Measurements from ENCODE around the gene FAM120B. TPM values are rescaled to one million over a fixed set of nuclear protein-coding genes. Genes with fewer than 3 reads are reported as not detected.

Gene FAM120B
- total and polyA plus RNA-seq, 3 donors from 2014 or later: 33.8 to 62.2 (median 40.6) TPM

GRCh38 chr6:170420791-170421776 is 114.5 kb downstream of the FAM120B start:
- no peak for TF ChIP-seq POLR2A (IDR thresholded peaks at IDR 0.05)
- Histone ChIP-seq H3K4me3 (peak overlapping the region; percentile 22 to 32), H3K27ac (no peak overlapping the region), H3K9me3 (no peaks in the 10 kb centered on the region), H3K4me1 (peaks cover 4% of the 10 kb centered on the region), H3K27me3 (no peaks in the 10 kb centered on the region), H3K36me3 (ENCODE audit: low read depth, missing control alignments) (no peaks in the 10 kb centered on the region)
- WGBS, 2 donors: 60 to 82% methylated on average over 46 to 68 of the region's 70 CpGs
- peak; percentile 65 for DNase-seq
- intact Hi-C loops (cut with DNase I; ENCODE audit: low total_unique reads): no loop called here

GRCh38 chr6:170421921-170422320 is 115.4 kb downstream of the FAM120B start:
- H3K36me3 ChIP-seq (ENCODE audit: low read depth, missing control alignments): no peaks in the 10 kb centered on the region
- no peak for DNase-seq
- no peaks in the 10 kb centered on the region for H3K9me3 ChIP-seq
- no peaks in the 10 kb centered on the region for H3K27me3 ChIP-seq
- TF ChIP-seq POLR2A (IDR thresholded peaks at IDR 0.05) (no peak), CTCF (IDR thresholded peaks at IDR 0.05) (no peak)
- H3K27ac ChIP-seq: no peak overlapping the region
- 63 to 76% methylated on average over 10 of the region's 10 CpGs for WGBS, 2 donors
- intact Hi-C loops (cut with DNase I; ENCODE audit: low total_unique reads): no loop called here
- no peak overlapping the region for H3K4me3 ChIP-seq
- peaks cover 4% of the 10 kb centered on the region for H3K4me1 ChIP-seq

- WGBS, 2 donors: 40 to 48% methylated on average over 23 to 29 of the region's 29 CpGs
- intact Hi-C loops (cut with DNase I; ENCODE audit: low total_unique reads): no loop called here
- TF ChIP-seq CTCF (IDR thresholded peaks at IDR 0.05) (no peak), POLR2A (IDR thresholded peaks at IDR 0.05) (no peak)
- H3K9me3 ChIP-seq: no peaks in the 10 kb centered on the region
- H3K4me1 ChIP-seq: peaks cover 4% of the 10 kb centered on the region
- H3K36me3 ChIP-seq (ENCODE audit: low read depth, missing control alignments): no peaks in the 10 kb centered on the region
- no peaks in the 10 kb centered on the region for H3K27me3 ChIP-seq
- H3K4me3 ChIP-seq: no peak overlapping the region
- H3K27ac ChIP-seq: no peak overlapping the region
- DNase-seq: no peak
Measured at GRCh38 chr6:170423030-170423429, 116.5 kb downstream of the FAM120B start.

- intact Hi-C loops (cut with DNase I; ENCODE audit: low total_unique reads): no loop called here
- H3K27ac ChIP-seq: no peak overlapping the region
- H3K27me3 ChIP-seq: no peaks in the 10 kb centered on the region
- no peak overlapping the region for H3K4me3 ChIP-seq
- H3K9me3 ChIP-seq: no peaks in the 10 kb centered on the region
- no peaks in the 10 kb centered on the region for H3K36me3 ChIP-seq (ENCODE audit: low read depth, missing control alignments)
- peak; percentile 42 for DNase-seq
- H3K4me1 ChIP-seq: peaks cover 4% of the 10 kb centered on the region
- TF ChIP-seq CTCF (IDR thresholded peaks at IDR 0.05) (no peak), POLR2A (IDR thresholded peaks at IDR 0.05) (no peak)
- 62 to 70% methylated on average over 15 to 19 of the region's 19 CpGs for WGBS, 2 donors
Measured at GRCh38 chr6:170423814-170424603, 117.5 kb downstream of the FAM120B start.

GRCh38 chr6:170424604-170425126 is 118.1 kb downstream of the FAM120B start:
- H3K9me3 ChIP-seq: no peaks in the 10 kb centered on the region
- TF ChIP-seq POLR2A (IDR thresholded peaks at IDR 0.05) (no peak), CTCF (IDR thresholded peaks at IDR 0.05) (no peak)
- 86 to 89% methylated on average over 5 to 7 of the region's 7 CpGs for WGBS, 2 donors
- no peak overlapping the region for H3K4me3 ChIP-seq
- H3K27me3 ChIP-seq: no peaks in the 10 kb centered on the region
- peaks cover 4% of the 10 kb centered on the region for H3K4me1 ChIP-seq
- intact Hi-C loops (cut with DNase I; ENCODE audit: low total_unique reads): no loop called here
- no peaks in the 10 kb centered on the region for H3K36me3 ChIP-seq (ENCODE audit: low read depth, missing control alignments)
- H3K27ac ChIP-seq: no peak overlapping the region
- no peak for DNase-seq
